Activated CD4-positive, alpha-beta T cell treated with anti-CD3 and anti-CD28 coated beads for 1 hour (primary cell): Measurements from ENCODE around the gene NAALADL2.
"Not testable (repeated sequence)": the region's sequence is repeated elsewhere in the genome, so short reads cannot be mapped to it uniquely, and the experiment has no call there.

Experiments
- DNase-seq: peaks from one replicate; pipeline ENCODE4 v3.0.0-alpha.2; 2020

The NAALADL2 gene

DNA sequence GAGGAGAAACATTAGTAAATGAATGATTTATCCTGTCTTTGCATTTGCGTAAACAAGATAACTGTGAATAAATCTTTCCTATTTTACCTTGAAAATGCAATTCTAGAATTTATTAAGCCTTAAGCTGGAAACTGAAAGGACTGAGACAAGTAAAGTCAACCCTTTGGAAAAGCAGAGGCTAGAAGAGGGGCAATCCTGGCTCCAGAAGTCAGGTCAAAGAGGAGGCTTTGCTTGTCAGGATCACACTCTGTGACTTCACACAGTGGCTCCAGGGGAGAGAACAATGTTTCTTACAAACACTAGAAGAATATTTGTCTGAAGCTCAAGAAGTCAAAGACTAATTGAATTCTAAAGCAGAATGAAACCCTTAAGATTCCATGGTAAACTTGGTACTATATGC, 530.4 kb downstream of the NAALADL2 start:
- DNase-seq, result no peak

DNA sequence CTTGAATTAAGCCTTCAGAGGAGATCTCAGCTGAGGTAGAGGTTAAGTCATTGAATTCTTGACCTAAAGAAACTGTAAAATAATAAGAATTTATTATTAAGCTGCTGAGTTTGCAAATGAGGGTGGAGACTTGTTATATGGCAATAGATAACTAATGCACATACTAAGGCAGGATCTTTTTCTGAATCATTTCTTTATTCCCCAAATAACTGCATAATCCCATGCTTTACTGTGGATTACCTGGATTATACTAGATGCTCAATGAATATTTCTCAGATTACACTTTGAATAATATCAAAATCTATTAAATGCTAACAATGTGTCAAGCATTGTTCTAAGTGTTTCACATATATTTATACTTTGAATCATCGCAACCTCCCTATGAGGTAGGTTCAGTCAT, 532.5 kb downstream of the NAALADL2 start:
- DNase-seq, result no peak

GRCh38 chr3:175392653-175393052, 533.5 kb downstream of the NAALADL2 start:
- no peak for DNase-seq

DNA sequence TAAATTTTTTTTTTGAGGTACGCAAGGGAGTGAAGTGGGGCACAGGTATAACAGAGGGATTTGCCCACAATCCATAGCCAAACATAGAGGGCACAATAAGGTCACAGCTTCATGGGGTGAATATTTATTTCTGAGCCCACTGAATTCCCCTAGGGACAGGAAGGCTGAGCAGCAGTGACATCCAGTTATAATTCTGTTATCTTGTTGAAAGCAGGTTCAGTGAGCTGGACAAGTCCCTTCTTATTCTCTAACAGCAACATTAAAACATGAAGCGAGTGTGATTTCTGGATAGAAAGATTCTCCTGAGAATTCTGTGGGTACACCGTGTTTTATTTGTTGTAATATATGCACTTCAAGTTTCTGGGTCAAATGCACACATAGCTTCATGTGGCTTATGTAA, 538.2 kb downstream of the NAALADL2 start:
- no peak for DNase-seq

- DNase-seq, result no peak
Measured at GRCh38 chr3:175398676-175399075, 539.5 kb downstream of the NAALADL2 start.

- DNase-seq, result no peak
Measured at GRCh38 chr3:175399156-175399840, 540.2 kb downstream of the NAALADL2 start.

DNA sequence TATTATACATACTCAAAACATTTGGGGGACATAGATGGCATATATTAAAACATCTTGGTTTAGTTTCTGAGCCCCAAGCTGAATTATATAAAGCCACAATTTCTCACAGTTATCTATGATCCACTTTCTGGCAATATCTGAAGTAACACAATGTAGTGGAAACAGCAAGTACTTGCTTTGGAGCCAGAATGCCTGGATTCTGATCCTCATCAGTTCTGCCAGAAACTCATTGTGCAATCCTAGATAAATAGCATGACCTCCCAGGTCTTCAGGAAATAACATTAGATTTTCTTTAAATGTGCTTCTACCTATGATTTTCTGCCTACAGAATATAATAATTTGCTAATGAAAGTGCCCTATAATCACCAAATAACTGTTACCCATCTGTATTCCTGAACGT, 544.9 kb downstream of the NAALADL2 start:
- no peak for DNase-seq

DNA sequence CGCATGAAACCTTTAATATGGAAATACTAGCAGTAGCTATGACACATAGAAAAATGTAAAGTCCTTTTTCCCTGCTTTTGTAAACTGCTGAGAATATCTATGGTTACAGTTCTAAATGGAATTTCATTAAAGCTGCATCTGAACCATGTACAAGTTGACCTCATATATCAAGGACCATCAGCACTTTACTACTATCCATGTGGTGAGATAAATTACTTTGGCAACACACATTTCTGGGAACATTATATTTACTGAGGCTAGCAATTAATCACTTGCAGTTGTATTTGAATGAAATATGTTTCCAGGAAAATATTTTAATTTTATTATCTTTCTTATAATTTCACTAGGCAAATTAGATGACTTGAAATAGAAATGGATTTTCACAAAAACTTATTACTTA, 545.5 kb downstream of the NAALADL2 start:
- DNase-seq, result no peak

DNA sequence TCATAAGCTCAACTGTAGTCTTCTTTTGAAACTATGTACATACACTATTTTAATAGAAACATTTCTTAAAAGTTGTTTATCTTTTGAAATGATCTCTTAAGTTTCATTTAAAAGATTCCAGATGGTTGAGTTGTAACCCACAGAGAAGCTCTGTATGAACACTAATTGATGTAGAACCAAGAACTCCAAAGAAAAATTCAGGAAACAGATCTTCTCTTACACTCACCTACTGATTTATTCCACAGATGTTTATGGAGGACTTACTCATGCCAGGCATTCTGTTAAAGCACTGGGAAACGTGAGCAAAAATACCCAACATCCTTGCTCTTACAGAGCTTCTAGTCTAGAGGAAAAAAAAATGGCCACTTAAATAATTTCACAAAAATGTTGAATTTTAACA, 551.1 kb downstream of the NAALADL2 start:
- DNase-seq, result no peak

DNA sequence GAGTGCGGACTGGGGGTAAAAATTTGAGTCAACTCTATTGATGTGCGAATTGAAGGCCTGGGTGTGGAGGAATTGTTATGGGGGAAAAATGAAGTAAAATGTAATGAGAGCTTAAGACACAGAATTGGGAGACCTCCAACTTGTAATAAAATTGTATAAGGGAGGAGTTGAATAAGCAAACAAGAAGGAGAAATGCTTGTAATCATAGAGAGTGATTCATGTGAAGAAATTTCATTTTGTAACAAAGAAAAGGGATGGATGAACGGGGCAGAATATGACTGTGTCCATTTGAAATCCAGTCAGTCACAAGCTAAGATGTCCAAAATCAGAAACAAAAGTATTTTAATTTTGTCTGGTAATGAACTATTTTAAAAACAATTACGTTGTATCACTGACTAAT, 552.3 kb downstream of the NAALADL2 start:
- no peak for DNase-seq

DNA sequence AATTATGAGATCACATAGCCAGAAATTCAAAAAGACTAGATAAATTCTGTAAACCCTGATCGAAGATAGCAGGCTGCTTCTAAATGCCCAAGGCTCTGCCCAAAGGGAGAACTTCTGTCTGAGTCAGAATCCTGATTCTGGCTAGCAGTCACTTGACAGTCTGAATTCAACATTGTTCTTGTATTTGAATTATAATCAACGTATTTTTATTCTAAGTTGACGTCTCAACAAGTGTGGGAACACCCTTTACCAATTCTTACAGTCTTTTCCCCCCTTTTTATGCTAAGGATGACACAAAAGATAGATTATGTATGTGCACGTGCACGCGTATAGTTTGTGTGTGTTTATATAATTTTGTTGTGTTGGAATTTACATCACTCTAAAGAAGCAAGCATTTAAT, 552.8 kb downstream of the NAALADL2 start:
- DNase-seq, result no peak

DNA sequence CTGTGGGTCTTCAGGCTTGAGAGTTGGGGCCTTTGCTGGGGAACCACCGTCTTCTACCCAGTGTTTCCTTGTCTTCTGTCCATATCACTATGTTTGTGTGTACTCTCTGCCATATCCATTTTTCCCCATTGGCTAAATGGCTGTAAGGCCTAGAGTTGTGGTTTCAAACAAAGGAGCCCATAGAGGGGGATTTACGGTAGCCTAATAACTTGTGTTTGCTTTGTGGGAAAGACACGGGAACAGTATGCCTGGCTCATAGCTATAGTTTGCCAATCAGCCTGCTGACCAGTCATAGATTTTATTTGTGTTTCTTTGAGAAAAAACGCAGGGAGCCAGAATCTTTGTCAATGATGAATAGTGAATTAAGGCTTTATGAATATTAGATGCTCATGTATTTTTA, 554.8 kb downstream of the NAALADL2 start:
- no peak for DNase-seq

GRCh38 chr3:175416600-175416999, 557.5 kb downstream of the NAALADL2 start:
- no peak for DNase-seq

DNA sequence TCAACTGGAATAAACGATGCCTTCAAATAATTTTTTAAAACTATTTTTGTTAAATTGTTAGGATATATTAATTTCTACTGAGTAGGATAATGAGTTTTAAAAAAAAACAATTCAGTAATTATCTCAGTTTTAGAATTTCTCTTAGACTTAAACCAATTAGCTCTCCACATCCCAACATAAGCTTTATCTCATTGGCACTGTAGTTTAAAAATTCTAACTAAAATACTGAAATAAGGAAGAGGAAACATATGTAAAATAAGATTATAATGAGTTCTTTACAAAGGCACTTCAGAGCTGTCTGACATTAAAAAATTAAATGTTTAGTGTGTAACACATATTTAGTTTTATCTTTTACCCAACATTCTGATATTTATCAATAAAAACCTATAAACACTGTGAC, 558.3 kb downstream of the NAALADL2 start:
- no peak for DNase-seq

- no peak for DNase-seq
Measured at GRCh38 chr3:175421902-175422301, 562.8 kb downstream of the NAALADL2 start.

- no peak for DNase-seq
Measured at GRCh38 chr3:175422744-175423143, 563.6 kb downstream of the NAALADL2 start.

DNA sequence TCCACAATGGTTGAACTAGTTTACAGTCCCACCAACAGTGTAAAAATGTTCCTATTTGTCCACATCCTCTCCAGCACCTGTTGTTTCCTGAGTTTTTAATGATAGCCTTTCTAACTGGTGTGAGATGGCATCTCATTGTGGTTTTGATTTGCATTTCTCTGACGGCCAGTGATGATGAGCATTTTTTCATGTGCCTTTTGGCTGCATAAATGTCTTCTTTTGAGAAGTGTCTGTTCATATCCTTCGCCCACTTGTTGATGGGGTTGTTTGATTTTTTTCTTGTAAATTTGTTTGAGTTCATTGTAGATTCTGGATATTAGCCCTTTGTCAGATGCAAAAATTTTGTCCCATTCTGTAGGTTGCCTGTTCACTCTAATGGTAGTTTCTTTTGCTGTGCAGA, 564.7 kb downstream of the NAALADL2 start:
- not testable (repeated sequence) for DNase-seq

GRCh38 chr3:175426805-175427204, 567.7 kb downstream of the NAALADL2 start:
- no peak for DNase-seq

DNA sequence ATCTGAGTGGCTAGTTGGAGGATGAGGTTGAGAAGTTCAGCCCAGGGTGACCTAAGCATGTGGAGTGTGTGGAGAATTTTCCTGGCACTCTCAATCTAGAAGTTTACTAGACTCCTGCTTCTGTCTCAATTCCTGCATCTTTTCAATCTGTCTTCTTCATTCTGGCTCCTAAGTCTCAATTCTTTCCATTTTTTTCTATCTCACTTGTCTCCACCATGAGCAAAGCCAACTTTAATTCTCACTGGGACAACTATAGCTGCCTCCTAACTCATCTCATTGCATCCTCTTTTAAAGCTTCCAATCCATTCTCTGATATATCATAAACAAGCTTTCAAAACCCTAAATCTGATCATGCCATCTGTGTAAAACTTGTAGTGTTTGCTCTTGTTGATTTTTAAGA, 569.3 kb downstream of the NAALADL2 start:
- DNase-seq, result no peak

DNA sequence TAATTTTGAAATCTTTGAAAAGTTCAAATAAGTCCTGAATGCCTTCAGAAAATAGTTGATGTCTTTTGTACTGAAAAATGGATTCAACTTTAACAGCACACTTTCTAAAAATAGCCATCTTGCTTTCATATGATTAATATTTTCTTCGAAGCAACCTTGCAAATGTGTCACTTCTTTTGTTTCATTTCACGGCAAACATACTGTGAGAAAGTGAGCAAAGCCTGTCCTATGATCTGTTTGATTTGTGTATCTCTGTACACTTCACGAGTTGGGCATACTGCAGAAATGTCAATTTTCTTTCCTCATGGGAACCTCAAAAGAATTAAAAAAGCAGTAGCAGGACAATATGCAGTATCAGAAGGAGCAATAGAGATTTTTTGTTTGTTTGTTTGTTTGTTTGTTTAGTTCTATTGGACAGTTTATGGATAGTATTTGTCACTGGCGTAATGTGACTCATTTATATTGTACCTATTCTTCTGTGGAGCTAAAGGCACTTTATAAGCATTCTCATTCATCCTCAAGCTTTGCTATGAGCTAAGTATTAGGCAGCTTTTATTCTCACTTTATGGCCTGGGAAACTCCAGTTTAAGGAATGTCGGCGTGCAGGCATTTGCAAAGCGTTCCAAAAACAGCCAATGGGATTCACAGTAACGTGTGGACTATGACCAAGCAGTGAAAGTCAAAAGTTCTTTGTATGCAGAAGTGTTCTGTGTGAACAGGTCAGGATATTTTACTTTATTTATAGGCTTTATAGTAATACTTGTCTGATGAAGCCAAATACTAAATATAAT, 572.0 kb downstream of the NAALADL2 start:
- DNase-seq, result no peak

DNA sequence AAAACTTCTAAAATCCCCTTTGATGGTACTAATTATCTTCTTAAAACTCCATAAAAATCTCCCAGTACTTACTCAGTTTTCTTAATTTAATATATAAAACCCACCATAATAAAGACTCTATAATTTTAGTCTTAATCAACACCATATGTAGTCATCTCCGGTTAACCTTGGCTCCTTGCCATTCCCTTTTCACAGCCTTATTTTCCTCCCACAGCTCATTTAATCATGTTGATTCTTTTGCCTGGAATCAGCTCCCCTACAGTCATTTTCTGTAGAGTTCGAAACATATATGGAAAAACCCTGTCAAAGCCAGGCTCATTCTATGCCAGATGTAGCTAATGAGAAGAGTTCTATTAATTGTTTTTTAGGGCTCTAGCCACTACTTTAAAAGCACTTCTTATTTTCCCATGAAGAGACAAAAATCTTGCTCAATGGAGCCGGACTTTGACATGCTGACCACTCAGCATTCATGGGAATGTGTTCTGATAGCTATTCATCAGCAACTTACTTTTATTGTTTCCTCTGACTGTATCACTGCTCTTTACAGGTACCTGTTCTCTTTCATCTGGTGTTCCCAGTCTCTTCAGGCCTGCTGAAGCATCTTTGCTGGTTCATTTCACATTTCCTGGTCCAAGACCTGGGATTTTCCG, 573.4 kb downstream of the NAALADL2 start:
- no peak for DNase-seq

- no peak for DNase-seq
Measured at GRCh38 chr3:175433026-175433674, 574.0 kb downstream of the NAALADL2 start.

DNA sequence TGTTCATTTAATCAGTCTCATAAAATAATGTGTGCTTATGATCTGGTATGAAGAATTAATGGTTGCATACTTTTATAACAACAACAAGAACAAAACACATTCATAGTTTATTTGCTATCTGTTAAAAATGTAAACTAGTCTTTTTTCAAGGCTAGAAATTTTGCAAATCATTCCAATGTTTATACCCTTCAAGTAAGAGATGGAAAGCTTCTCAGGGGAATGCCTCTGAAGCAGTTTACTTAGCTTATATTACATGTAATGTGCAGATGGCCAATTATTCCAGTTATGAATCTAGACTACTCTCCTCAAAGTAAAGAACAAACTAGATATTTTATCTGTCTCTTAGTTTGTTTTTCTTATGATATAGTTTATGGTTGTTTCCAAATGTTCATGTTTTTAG, 575.4 kb downstream of the NAALADL2 start:
- no peak for DNase-seq

- no peak for DNase-seq
Measured at GRCh38 chr3:175443682-175444081, 584.5 kb downstream of the NAALADL2 start.
